GM12878 (cell line): ENCODE measurements around the gene FGFBP1. TPM values are rescaled to one million over a fixed set of nuclear protein-coding genes. Genes with fewer than 3 reads are reported as not detected.

Experiments
- ATAC-seq: fragments of 200-7000 bp; cut with Tn5 transposase; 3 replicates; pipeline ENCODE4 v1.9.1; 2020; ENCODE audit warnings: mild to moderate bottlenecking, moderate library complexity
- BruUV-seq: library from RNA; stranded (reverse); fragments of 400-500 nt; replicated peaks from 2 replicates; lab custom pipeline; 2021; lab: Mats Ljungman, UMichigan
- CTCF ChIA-PET: fragments of 300-600 bp; sonication (Branson Sonifier 250); formaldehyde crosslinking; extraction: SDS; loops from one replicate; lab custom pipeline; 2021; ENCODE audit warnings: inconsistent platforms; lab: Yijun Ruan, JAX
- POLR2A ChIA-PET: fragments of 350-600 bp; formaldehyde crosslinking; extraction: SDS; loops from one replicate; lab custom pipeline; 2021; ENCODE audit warnings: inconsistent platforms; lab: Charles Lee
- RAD21 ChIA-PET: fragments of 300-600 bp; sonication (Branson Sonifier 250); formaldehyde crosslinking; loops from one replicate; lab custom pipeline; 2023; ENCODE audit warnings: antibody characterized with exemption; ENCODE audit not compliant: unreplicated experiment; lab: Charles Lee
- SMC1A ChIA-PET: fragments of 300-600 bp; sonication (Branson Sonifier 250); formaldehyde crosslinking; loops from one replicate; lab custom pipeline; 2023; ENCODE audit not compliant: unreplicated experiment, uncharacterized antibody; lab: Charles Lee
- DNase-seq: peaks from one replicate; pipeline ENCODE4 v3.0.0-alpha.2; 2011; ENCODE audit warnings: low read depth, low spot score
- FAIRE-seq: peaks from 3 replicates; lab custom pipeline; 2011; peaks lifted over from hg19 to GRCh38; lab: Jason Lieb, UNC
- H2AFZ ChIP-seq: 2 replicates; pipeline ENCODE4 v1.6.0; 2011; ENCODE audit warnings: low read depth, low read length, control low read depth; ENCODE audit not compliant: control insufficient read depth
- H3K27ac ChIP-seq: 2 replicates; pipeline ENCODE4 v1.5.1; 2011; ENCODE audit warnings: control low read depth; ENCODE audit not compliant: control insufficient read depth, insufficient read depth
- H3K27me3 ChIP-seq, 2 experiments: replicated peaks in 1 of 2; 2 replicates each; pipeline versions ENCODE4 v1.6.0 to v1.6.1; 2011; ENCODE audit warnings: low read length in 1 of 2; ENCODE audit not compliant: control insufficient read depth in 2 of 2, insufficient read depth in 2 of 2
- H3K36me3 ChIP-seq, 2 experiments: 2 replicates each; pipeline ENCODE4 v1.5.1; 2011; ENCODE audit warnings: low read length in 1 of 2; ENCODE audit not compliant: control insufficient read depth in 2 of 2, insufficient read depth in 2 of 2
- H3K4me1 ChIP-seq: 2 replicates; pipeline ENCODE4 v1.6.1; 2011; ENCODE audit warnings: mild to moderate bottlenecking, low read length, moderate library complexity, mixed read lengths; ENCODE audit not compliant: control insufficient read depth, insufficient read depth
- H3K4me2 ChIP-seq: 2 replicates; pipeline ENCODE4 v1.6.0; 2011; ENCODE audit warnings: control low read depth; ENCODE audit not compliant: control insufficient read depth, insufficient read depth
- H3K4me3 ChIP-seq: fragments of 200-600 bp; sonication (generic); 2 replicates; pipeline ENCODE4 v1.5.1; 2016
- H3K79me2 ChIP-seq: 2 replicates; pipeline ENCODE4 v1.6.0; 2011; ENCODE audit warnings: low read length; ENCODE audit not compliant: control insufficient read depth, insufficient read depth
- H3K9ac ChIP-seq: 2 replicates; pipeline ENCODE4 v1.8.0; 2011; ENCODE audit warnings: low read length, control low read depth, mixed read lengths; ENCODE audit not compliant: control insufficient read depth, insufficient read depth
- H3K9me3 ChIP-seq: replicated peaks from 3 replicates; pipeline ENCODE4 v1.5.1; 2011; ENCODE audit warnings: mild to moderate bottlenecking, low read length; ENCODE audit not compliant: control insufficient read depth, insufficient read depth
- H4K20me1 ChIP-seq: 2 replicates; pipeline ENCODE4 v1.6.0; 2011; ENCODE audit not compliant: control insufficient read depth, insufficient read depth
- BACH1 ChIP-seq: fragments of 450-650 bp; IDR thresholded peaks from 2 replicates; pipeline ENCODE4 v1.6.1; 2017; ENCODE audit warnings: mild to moderate bottlenecking, borderline replicate concordance
- CHD2 ChIP-seq: IDR thresholded peaks from 2 replicates; pipeline ENCODE4 v1.6.1; 2011; ENCODE audit warnings: low read depth, low read length, improper control_type of control experiment, borderline replicate concordance
- DPF2 ChIP-seq: fragments of 450-650 bp; IDR thresholded peaks from 2 replicates; pipeline ENCODE4 v1.6.1; 2017; ENCODE audit warnings: mild to moderate bottlenecking
- E2F8 ChIP-seq: fragments of 450-650 bp; IDR thresholded peaks from 2 replicates; pipeline ENCODE4 v1.6.1; 2018; ENCODE audit warnings: mild to moderate bottlenecking, low read depth, moderate library complexity; ENCODE audit not compliant: partially characterized antibody
- HCFC1 ChIP-seq: fragments of 150-350 bp; IDR thresholded peaks from 2 replicates; pipeline ENCODE4 v1.6.1; 2014; ENCODE audit warnings: low read length
- KLF5 ChIP-seq: fragments of 450-650 bp; IDR thresholded peaks from 2 replicates; pipeline ENCODE4 v1.6.1; 2014; ENCODE audit warnings: mild to moderate bottlenecking; ENCODE audit not compliant: partially characterized antibody
- MEF2A ChIP-seq: IDR thresholded peaks from 2 replicates; pipeline ENCODE4 v1.6.1; 2011; ENCODE audit warnings: low read depth, mild to moderate bottlenecking, low read length, moderate library complexity; ENCODE audit not compliant: insufficient read depth
- MYB ChIP-seq: fragments of 150-350 bp; IDR thresholded peaks from 2 replicates; pipeline ENCODE4 v1.6.1; 2014; ENCODE audit warnings: mild to moderate bottlenecking, low read depth, low read length, borderline replicate concordance
- NR2C1 ChIP-seq: fragments of 450-650 bp; IDR thresholded peaks from 2 replicates; pipeline ENCODE4 v1.6.1; 2017; ENCODE audit warnings: antibody characterized with exemption, mild to moderate bottlenecking, moderate library complexity
- NR2C2 ChIP-seq: IDR thresholded peaks from 2 replicates; pipeline ENCODE4 v1.6.1; 2011; ENCODE audit warnings: borderline replicate concordance, low read depth; ENCODE audit not compliant: control insufficient read depth, insufficient read length
- PKNOX1 ChIP-seq: fragments of 450-650 bp; IDR thresholded peaks from 2 replicates; pipeline ENCODE4 v1.6.1; 2016; ENCODE audit warnings: mild to moderate bottlenecking
- RAD21 ChIP-seq: IDR thresholded peaks from 2 replicates; pipeline ENCODE4 v1.6.1; 2011; ENCODE audit warnings: mild to moderate bottlenecking, low read depth, low read length, moderate library complexity; ENCODE audit not compliant: insufficient read depth
- REST ChIP-seq: IDR thresholded peaks from 2 replicates; pipeline ENCODE4 v1.6.1; 2012; ENCODE audit warnings: mild to moderate bottlenecking, low read depth, low read length
- SP1 ChIP-seq: IDR thresholded peaks from one replicate; pipeline ENCODE4 v1.6.1; 2011; ENCODE audit warnings: low read depth, low read length
- ZBED1 ChIP-seq: IDR thresholded peaks from 2 replicates; pipeline ENCODE4 v1.6.1; 2016; ENCODE audit warnings: borderline replicate concordance
- ZNF217 ChIP-seq: fragments of 450-650 bp; IDR thresholded peaks from 2 replicates; pipeline ENCODE4 v1.6.1; 2017; ENCODE audit warnings: antibody characterized with exemption, mild to moderate bottlenecking
- WGBS: methylation state at CpG from one replicate; pipeline ENCODE4 v1.1.6; 2016; ENCODE audit warnings: low lambda C conversion rate; ENCODE audit not compliant: insufficient replicate concordance, insufficient coverage; ENCODE audit errors: missing lambda C conversion rate; 5-methylcytosine and 5-hydroxymethylcytosine counted together
- in situ Hi-C: fragments of 300-500 bp; cut with MboI; formaldehyde crosslinking; loops from 9 replicates; pipeline ENCODE4 v1.14.3; 2018; ENCODE audit warnings: mixed read lengths
- intact Hi-C: fragments of 100-400 bp; cut with micrococcal nuclease; formaldehyde crosslinking; loops from one replicate; pipeline ENCODE4 v1.14.2; 2022; ENCODE audit not compliant: unreplicated experiment
- polyA plus RNA-seq, 11 experiments: library from polyadenylated mRNA; depleted of rRNA in 4 of 11; unstranded in 6 of 11; stranded (reverse) in 5 of 11; fragments of >200 nt; fragmentation: Nextera tagmentation in 4 of 11; fragmentation: Illumina TruSeq in 1 of 11; extraction: Ambion mirVana in 4 of 11; extraction: Trizol in 1 of 11; gene quantifications; 1 replicate in 1 of 11; 2 replicates in 10 of 11; pipeline versions ENCODE4 v1.2.1 to v1.2.3, GENCODE V29; 2011 to 2016; ENCODE audit warnings: inconsistent platforms in 2 of 11, missing spikeins in 2 of 11, low read depth in 1 of 11
- total RNA-seq, 4 experiments: library from RNA; depleted of rRNA in 3 of 4; stranded (reverse); fragments of >200 nt in 3 of 4; fragmentation: Illumina TruSeq in 1 of 4; extraction: Trizol in 1 of 4; gene quantifications; 2 replicates each; pipeline versions ENCODE4 v1.2.1 to v1.2.3, GENCODE V29; 2013 to 2021

FGFBP1 gene
- total and polyA plus RNA-seq, 10 of the 15 experiments (the other 5 are each of a cell fraction or from before 2014, with no cell fraction given) = 0.09 to 0.11 (median 0.09) TPM; not detected in 7

GRCh38 chr4:15912961-15913630 is 25.4 kb downstream of the FGFBP1 start:
- H3K4me3 ChIP-seq = no peak overlapping the region
- RAD21 ChIA-PET = no interaction called here
- POLR2A ChIA-PET = no interaction called here
- no peaks in the 10 kb centered on the region for H4K20me1 ChIP-seq
- no peak overlapping the region for H3K4me2 ChIP-seq
- H3K27me3 ChIP-seq = no peaks in the 10 kb centered on the region; a peak in 1 of 4 replicates
- CTCF ChIA-PET = interaction anchor here (0.9 to 1.4 kb wide), 4 partner anchors 30 to 107 kb away, joined by 3 to 4 read pairs (median 4); no protein-coding TSS in a partner anchor
- no peak overlapping the region for H3K9ac ChIP-seq
- WGBS = 39% methylated on average over 8 of the region's 8 CpGs
- SMC1A ChIA-PET = interaction anchor here (1.3 to 2.0 kb wide), 2 partner anchors 24 to 30 kb away, joined by 5 read pairs; no protein-coding TSS in a partner anchor
- H2AFZ ChIP-seq = no peak overlapping the region
- DNase-seq (no peak), ATAC-seq (no peak), FAIRE-seq (no peak)
- in situ Hi-C loops = no loop called here
- H3K9me3 ChIP-seq = no peaks in the 10 kb centered on the region
- BruUV-seq = no TSS peak
- H3K79me2 ChIP-seq = no peaks in the 10 kb centered on the region
- no peak overlapping the region for H3K27ac ChIP-seq
- no peaks in the 10 kb centered on the region for H3K4me1 ChIP-seq
- no peaks in the 10 kb centered on the region for H3K36me3 ChIP-seq
- intact Hi-C loops = no loop called here
- TF ChIP-seq PKNOX1 = no peak
- no peak for TF ChIP-seq BACH1
- no peak for TF ChIP-seq DPF2
- TF ChIP-seq NR2C2 = no peak
- no peak for TF ChIP-seq KLF5
- TF ChIP-seq MYB = no peak
- TF ChIP-seq ZBED1 = no peak
- TF ChIP-seq REST = no peak
- no peak for TF ChIP-seq HCFC1
- no peak for TF ChIP-seq CHD2
- no peak for TF ChIP-seq NR2C1
- no peak for TF ChIP-seq SP1
- no peak for TF ChIP-seq MEF2A
- TF ChIP-seq RAD21 = no peak
- no peak for TF ChIP-seq E2F8
- TF ChIP-seq ZNF217 = no peak
